ENCODE measurements around the gene DDR1. TPM values are rescaled to one million over a fixed set of nuclear protein-coding genes. Genes with fewer than 3 reads are reported as not detected.
"Not testable (repeated sequence)": the region's sequence is repeated elsewhere in the genome, so short reads cannot be mapped to it uniquely, and the experiment has no call there.

DDR1 gene
- total RNA-seq, 1 experiment from 2014 or later = 258 TPM

DNA sequence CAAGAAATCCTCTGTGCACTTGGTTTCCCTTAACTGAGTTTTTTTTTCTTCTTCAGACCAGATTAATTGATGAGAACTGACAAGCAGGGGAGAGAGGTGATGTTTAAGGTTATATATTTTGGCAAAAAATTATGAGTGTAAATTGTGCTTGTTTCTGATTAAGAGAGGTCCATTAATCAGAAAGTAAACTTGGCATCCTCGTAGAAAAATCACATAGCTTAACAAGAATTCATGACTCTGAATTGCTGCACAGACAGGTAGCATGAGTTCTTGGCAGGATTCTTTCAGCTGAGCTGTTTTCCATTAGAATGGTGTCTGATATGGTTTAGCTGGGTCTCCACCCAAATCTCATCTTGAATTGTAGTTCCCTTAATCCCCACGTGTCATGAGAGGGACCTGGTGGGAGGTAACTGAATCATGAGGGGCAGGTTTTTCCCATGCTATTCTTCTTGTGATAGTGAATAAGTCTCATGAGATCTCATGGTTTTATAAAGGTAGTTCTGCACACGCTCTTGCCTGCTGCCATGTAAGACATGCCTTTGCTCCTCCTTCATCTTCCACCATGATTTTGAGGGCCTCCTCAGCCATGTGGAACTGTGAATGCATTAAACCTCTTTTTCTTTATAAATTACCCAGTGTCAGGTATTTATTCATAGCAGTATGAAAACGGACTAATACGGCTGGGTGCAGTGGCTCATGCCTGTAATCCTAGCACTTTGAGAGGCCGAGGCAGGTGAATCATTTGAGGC is 34.2 kb upstream of the DDR1 start:
- H3K27me3 ChIP-seq (ENCODE audit: insufficient read depth, low read length) = no peaks in the 10 kb centered on the region

DNA sequence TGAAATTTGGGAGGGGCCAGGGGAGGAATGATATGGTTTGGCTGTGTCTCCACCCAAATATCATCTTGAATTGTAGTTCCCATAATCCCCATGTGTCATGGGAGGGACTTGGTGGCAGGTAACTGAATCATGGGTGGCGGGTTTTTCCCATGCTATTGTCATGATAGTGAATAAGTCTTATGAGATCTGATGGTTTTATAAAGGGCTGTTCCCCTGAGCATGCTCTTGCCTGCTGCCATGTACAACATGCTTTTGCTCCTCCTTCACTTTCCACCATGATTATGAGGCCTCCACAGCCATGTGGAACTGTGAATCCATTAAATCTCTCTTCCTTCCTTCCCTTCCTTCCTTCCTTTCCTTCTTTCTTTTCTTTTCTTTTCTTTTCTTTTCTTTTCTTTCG is 31.9 kb upstream of the DDR1 start:
- H3K27me3 Mint-ChIP-seq (ENCODE audit: low read depth); H3K23ac ChIP-seq (ENCODE audit: insufficient read length, low read depth, low read length); H3K4ac ChIP-seq (ENCODE audit: low read depth, low read length); H3K9ac ChIP-seq (ENCODE audit: extremely low read depth, insufficient read length, low read length); H3T11ph ChIP-seq (ENCODE audit: low read length); H2BK120ac ChIP-seq (ENCODE audit: low read depth, low read length, poor library complexity, severe bottlenecking); H2BK20ac ChIP-seq (ENCODE audit: low read depth, low read length, poor library complexity, severe bottlenecking); H4K8ac ChIP-seq (replicated peaks; ENCODE audit: insufficient read length, low read depth, low read length); H3K4me1 ChIP-seq (ENCODE audit: insufficient read depth, low read length); H3K27ac ChIP-seq (ENCODE audit: insufficient read length, low read depth, low read length); H3K27me3 ChIP-seq (ENCODE audit: insufficient read depth, low read length); H3K14ac ChIP-seq (ENCODE audit: insufficient read depth, low read length); H2BK5ac ChIP-seq (ENCODE audit: insufficient read length, low read length); H3K23me2 ChIP-seq (ENCODE audit: insufficient read length, low read depth, low read length, poor library complexity, severe bottlenecking); H4K20me1 ChIP-seq (ENCODE audit: control insufficient read depth, insufficient read depth, insufficient read length); H3K4me3 Mint-ChIP-seq; H2BK12ac ChIP-seq (ENCODE audit: insufficient read length, low read depth, low read length); DNase-seq; H2AFZ ChIP-seq (ENCODE audit: low read length); H3K79me1 ChIP-seq (ENCODE audit: insufficient read depth, low read depth, low read length, poor library complexity, severe bottlenecking); H3K27ac Mint-ChIP-seq; H3K56ac ChIP-seq (ENCODE audit: insufficient read length, low read depth, low read length); H4K91ac ChIP-seq (ENCODE audit: insufficient read length, low read depth, low read length); H3K79me2 ChIP-seq (ENCODE audit: insufficient read depth, low read length); H3K4me2 ChIP-seq (ENCODE audit: insufficient read depth, insufficient read length, low read length); H3K18ac ChIP-seq (ENCODE audit: insufficient read length, low read depth, low read length); H4K5ac ChIP-seq (ENCODE audit: insufficient read length, low read depth, low read length); H2BK15ac ChIP-seq (ENCODE audit: low read depth, low read length); H2AK5ac ChIP-seq (ENCODE audit: insufficient read length, low read length): not testable (repeated sequence)
- H3K9me3 ChIP-seq (ENCODE audit: control insufficient read depth, low read depth, low read length) = peaks cover 15% of the 10 kb centered on the region
- Mint-ChIP-seq H3K9me3 (peaks cover 40 to 48% of the 10 kb centered on the region in 2 experiments), H3K4me1 (peaks cover 43 to 47% of the 10 kb centered on the region in 2 experiments), H3K36me3 (ENCODE audit: insufficient read depth in 1 of 3, low read depth in 3 of 3) (peaks cover 29 to 49% (median 34%) of the 10 kb centered on the region in 3 experiments)
- no CpG with 5 or more reads among the region's 2 CpGs for whole genome bisulfite sequencing (ENCODE audit: extremely low coverage, insufficient read length, low lambda C conversion rate)

More for the DNA sequence above, 34.2 kb upstream of the DDR1 start:
- Mint-ChIP-seq H3K9me3 (peaks cover 45 to 48% of the 10 kb centered on the region in 2 experiments), H3K27me3 (ENCODE audit: low read depth) (peaks cover 2% of the 10 kb centered on the region; the same call in 1 of the 2 replicates), H3K36me3 (ENCODE audit: insufficient read depth in 1 of 3, low read depth in 3 of 3) (peaks cover 43 to 68% (median 54%) of the 10 kb centered on the region in 3 experiments), H3K27ac (no peak overlapping the region; a peak in 1 of 7 replicates), H3K4me1 (peaks cover 48 to 54% of the 10 kb centered on the region in 2 experiments), H3K4me3 (no peak overlapping the region)
- Histone ChIP-seq H3K14ac (ENCODE audit: insufficient read depth, low read length) (no peak overlapping the region), H3K56ac (ENCODE audit: insufficient read length, low read depth, low read length) (no peak overlapping the region), H3K9me3 (ENCODE audit: control insufficient read depth, low read depth, low read length) (peaks cover 15% of the 10 kb centered on the region), H3K79me1 (ENCODE audit: insufficient read depth, low read depth, low read length, poor library complexity, severe bottlenecking) (no peaks in the 10 kb centered on the region), H2BK120ac (ENCODE audit: low read depth, low read length, poor library complexity, severe bottlenecking) (peak overlapping the region; percentile 55), H3K4ac (ENCODE audit: low read depth, low read length) (no peak overlapping the region), H3K27ac (ENCODE audit: insufficient read length, low read depth, low read length) (no peak overlapping the region), H3K79me2 (ENCODE audit: insufficient read depth, low read length) (no peaks in the 10 kb centered on the region), H3K4me2 (ENCODE audit: insufficient read depth, insufficient read length, low read length) (no peak overlapping the region), H3T11ph (ENCODE audit: low read length) (no peak overlapping the region), H4K5ac (ENCODE audit: insufficient read length, low read depth, low read length) (no peak overlapping the region), H2BK15ac (ENCODE audit: low read depth, low read length) (no peak overlapping the region), H4K20me1 (ENCODE audit: control insufficient read depth, insufficient read depth, insufficient read length) (no peaks in the 10 kb centered on the region), H2BK12ac (ENCODE audit: insufficient read length, low read depth, low read length) (no peak overlapping the region), H2AK5ac (ENCODE audit: insufficient read length, low read length) (no peak overlapping the region), H3K4me1 (ENCODE audit: insufficient read depth, low read length) (peaks cover 2% of the 10 kb centered on the region; the same call in 1 of the 2 replicates), H3K18ac (ENCODE audit: insufficient read length, low read depth, low read length) (no peak overlapping the region), H2BK5ac (ENCODE audit: insufficient read length, low read length) (no peak overlapping the region), H2AFZ (ENCODE audit: low read length) (no peak overlapping the region), H3K23me2 (ENCODE audit: insufficient read length, low read depth, low read length, poor library complexity, severe bottlenecking) (no peaks in the 10 kb centered on the region), H3K9ac (ENCODE audit: extremely low read depth, insufficient read length, low read length) (no peak overlapping the region), H4K91ac (ENCODE audit: insufficient read length, low read depth, low read length) (no peak overlapping the region), H2BK20ac (ENCODE audit: low read depth, low read length, poor library complexity, severe bottlenecking) (no peak overlapping the region), H3K23ac (ENCODE audit: insufficient read length, low read depth, low read length) (no peak overlapping the region), H4K8ac (replicated peaks; ENCODE audit: insufficient read length, low read depth, low read length) (no peak overlapping the region)
- TF ChIP-seq CTCF (conservative IDR thresholded peaks at IDR 0.05) = no peak
- WGBS (ENCODE audit: extremely low coverage, insufficient read length, low lambda C conversion rate) = no CpG with 5 or more reads among the region's 6 CpGs
- no peak for DNase-seq

Data from H9 (cell line).